OCI-M2 (cell line): Measurements from ENCODE around the gene ETDC.
"Not testable (repeated sequence)": the region's sequence is repeated elsewhere in the genome, so short reads cannot be mapped to it uniquely, and the experiment has no call there.

ENCODE experiments used
- DNase-seq: peaks from one replicate; lab custom pipeline; 2025; ENCODE audit not compliant: unreplicated experiment; lab: John Stamatoyannopoulos, UW

Gene ETDC

GRCh38 chrX:135309430-135309923, at the start of gene ETDC:
TSS of gene ETDC (plus strand) at chrX:135309480. CDS start at chrX:135309480, 0 bp downstream.
- DNase-seq, result no peak

GRCh38 chrX:135260976-135261375, 48.3 kb upstream of the ETDC start:
- DNase-seq, result not testable (repeated sequence)

- DNase-seq, result not testable (repeated sequence)
Observed at GRCh38 chrX:135263376-135263775, 45.9 kb upstream of the ETDC start.

- DNase-seq, result no peak
Observed at GRCh38 chrX:135264206-135264605, 45.1 kb upstream of the ETDC start.

- DNase-seq, result no peak
Observed at GRCh38 chrX:135273162-135273561, 36.1 kb upstream of the ETDC start.

GRCh38 chrX:135275973-135276372, 33.3 kb upstream of the ETDC start:
- no peak for DNase-seq

GRCh38 chrX:135287266-135287823, 21.9 kb upstream of the ETDC start:
- no peak for DNase-seq

- no peak for DNase-seq
Observed at GRCh38 chrX:135295238-135295943, 13.9 kb upstream of the ETDC start.

GRCh38 chrX:135295944-135296305, 13.4 kb upstream of the ETDC start:
- no peak for DNase-seq

GRCh38 chrX:135302269-135302873, 6.9 kb upstream of the ETDC start:
- no peak for DNase-seq

- DNase-seq, result no peak
Observed at GRCh38 chrX:135304741-135305140, 4.5 kb upstream of the ETDC start.

GRCh38 chrX:135307171-135307570, 2.1 kb upstream of the ETDC start:
- DNase-seq, result no peak

- DNase-seq, result no peak
Observed at GRCh38 chrX:135308345-135308855, 880 bp upstream of the ETDC start.

- no peak for DNase-seq
Observed at GRCh38 chrX:135315864-135316263, 6.6 kb downstream of the ETDC start.

GRCh38 chrX:135324463-135324862, 15.2 kb downstream of the ETDC start:
- DNase-seq, result no peak

- not testable (repeated sequence) for DNase-seq
Observed at GRCh38 chrX:135325036-135325818, 15.9 kb downstream of the ETDC start.

GRCh38 chrX:135327299-135327698, 18.0 kb downstream of the ETDC start:
- DNase-seq, result no peak

GRCh38 chrX:135328421-135329005, 19.2 kb downstream of the ETDC start:
- DNase-seq, result no peak

- no peak for DNase-seq
Observed at GRCh38 chrX:135330706-135331105, 21.4 kb downstream of the ETDC start.

- no peak for DNase-seq
Observed at GRCh38 chrX:135331525-135331924, 22.2 kb downstream of the ETDC start.

- DNase-seq, result no peak
Observed at GRCh38 chrX:135340831-135341230, 31.6 kb downstream of the ETDC start.
